HCT116 (cell line): ENCODE measurements around the gene CMBL.

Experiments
- POLR2A ChIP-seq: IDR thresholded peaks from 2 replicates; pipeline ENCODE4 v1.7.0; 2011; ENCODE audit warnings: borderline replicate concordance; ENCODE audit not compliant: insufficient read depth, insufficient read length; ENCODE audit errors: extremely low read depth
- RAD21 ChIP-seq: IDR thresholded peaks from 2 replicates; pipeline ENCODE4 v1.6.1; 2012; ENCODE audit warnings: low read depth, mild to moderate bottlenecking
- TF ChIP-seq, protein P1 (sequence below), 3 experiments: fragments of 200-600 bp in 1 of 3; sonication (generic) in 1 of 3; IDR thresholded peaks in 2 of 3; conservative IDR thresholded peaks in 1 of 3; 2 replicates each; pipeline ENCODE4 v1.5.1; 2012 to 2017; ENCODE audit warnings: low read depth in 2 of 3, low read length in 2 of 3, antibody characterized with exemption in 1 of 3, borderline replicate concordance in 1 of 3, control low read depth in 1 of 3, mild to moderate bottlenecking in 1 of 3, mixed read lengths in 1 of 3, mixed run types in 1 of 3, moderate library complexity in 1 of 3; ENCODE audit not compliant: insufficient read depth in 1 of 3

DNA sequence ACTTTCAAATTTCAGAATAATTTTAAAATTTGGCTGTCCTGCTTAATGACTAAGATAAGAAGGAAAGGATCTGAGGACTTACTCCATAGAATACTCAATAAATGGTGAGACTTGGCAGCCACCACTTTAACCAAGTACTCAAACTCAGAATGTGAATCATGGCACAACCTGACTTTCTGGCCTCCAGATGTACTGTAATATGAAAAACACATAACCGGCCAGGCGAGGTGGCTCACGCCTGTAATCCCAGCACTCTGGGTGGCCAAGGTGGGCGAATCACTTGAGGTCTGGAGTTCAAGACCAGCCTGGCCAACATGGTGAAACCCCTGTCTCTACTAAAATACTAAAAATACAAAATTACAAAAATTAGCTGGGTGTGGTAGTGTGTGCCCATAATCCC, 35.8 kb upstream of the CMBL start:
- TF ChIP-seq, protein P1, sequence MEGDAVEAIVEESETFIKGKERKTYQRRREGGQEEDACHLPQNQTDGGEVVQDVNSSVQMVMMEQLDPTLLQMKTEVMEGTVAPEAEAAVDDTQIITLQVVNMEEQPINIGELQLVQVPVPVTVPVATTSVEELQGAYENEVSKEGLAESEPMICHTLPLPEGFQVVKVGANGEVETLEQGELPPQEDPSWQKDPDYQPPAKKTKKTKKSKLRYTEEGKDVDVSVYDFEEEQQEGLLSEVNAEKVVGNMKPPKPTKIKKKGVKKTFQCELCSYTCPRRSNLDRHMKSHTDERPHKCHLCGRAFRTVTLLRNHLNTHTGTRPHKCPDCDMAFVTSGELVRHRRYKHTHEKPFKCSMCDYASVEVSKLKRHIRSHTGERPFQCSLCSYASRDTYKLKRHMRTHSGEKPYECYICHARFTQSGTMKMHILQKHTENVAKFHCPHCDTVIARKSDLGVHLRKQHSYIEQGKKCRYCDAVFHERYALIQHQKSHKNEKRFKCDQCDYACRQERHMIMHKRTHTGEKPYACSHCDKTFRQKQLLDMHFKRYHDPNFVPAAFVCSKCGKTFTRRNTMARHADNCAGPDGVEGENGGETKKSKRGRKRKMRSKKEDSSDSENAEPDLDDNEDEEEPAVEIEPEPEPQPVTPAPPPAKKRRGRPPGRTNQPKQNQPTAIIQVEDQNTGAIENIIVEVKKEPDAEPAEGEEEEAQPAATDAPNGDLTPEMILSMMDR (IDR thresholded peaks at IDR 0.05 in 2 of 3, conservative IDR thresholded peaks at IDR 0.05 in 1 of 3; ENCODE audit: borderline replicate concordance in 1 of 3, insufficient read depth in 1 of 3, low read depth in 2 of 3, low read length in 2 of 3) = no peak
- no peak for TF ChIP-seq POLR2A
- TF ChIP-seq RAD21 = no peak
